ENCODE results near the gene GBP2.

GRCh38 chr1:89121641-89122040, 4.3 kb downstream of the GBP2 start:
- TF ChIP-seq CTCF (IDR thresholded peaks at IDR 0.05; ENCODE audit: low read depth, low read length), result no peak
- TF ChIP-seq EZH2phosphoT487 (IDR thresholded peaks at IDR 0.05; ENCODE audit: low read depth), result no peak

All from OCI-LY3 (cell line).